Lower leg skin (tissue), 3 donors: Measurements from ENCODE around the gene SRD5A1.

Experiments
- CTCF ChIP-seq, 3 donors: fragments of 450-650 bp; IDR thresholded peaks; one replicate each; pipeline ENCODE4 v1.5.1; 2016; ENCODE audit warnings: antibody characterized with exemption in 3 of 3, mild to moderate bottlenecking in 3 of 3, moderate library complexity in 2 of 3
- POLR2A ChIP-seq, 2 donors: fragments of 450-650 bp; IDR thresholded peaks; one replicate each; pipeline ENCODE4 v1.6.1; 2016 to 2017; ENCODE audit warnings: antibody characterized with exemption in 2 of 2, mild to moderate bottlenecking in 1 of 2, moderate library complexity in 1 of 2

- no peak for TF ChIP-seq CTCF (IDR thresholded peaks at IDR 0.05)
- no peak for TF ChIP-seq POLR2A (IDR thresholded peaks at IDR 0.05)
These were observed 1.8 kb upstream of the SRD5A1 start for GRCh38 chr5:6631441-6631840.
